Neutrophil (primary cell): Measurements from ENCODE around the gene LNX1.

Experiments used
- H3K27ac ChIP-seq: fragments of 200-600 bp; sonication (generic); 2 replicates; pipeline ENCODE4 v1.5.1; 2016; ENCODE audit warnings: mild to moderate bottlenecking, moderate library complexity
- H3K27me3 ChIP-seq: fragments of 200-600 bp; sonication (generic); 2 replicates; pipeline ENCODE4 v1.6.0; 2016; ENCODE audit warnings: mild to moderate bottlenecking
- H3K36me3 ChIP-seq: fragments of 200-600 bp; sonication (generic); 2 replicates; pipeline ENCODE4 v1.5.1; 2017
- H3K4me1 ChIP-seq, 2 experiments: fragments of 200-600 bp in 1 of 2; sonication (generic) in 1 of 2; 1 replicate in 1 of 2; 2 replicates in 1 of 2; pipeline versions ENCODE4 v1.5.1 to v1.6.1; 2013 to 2016; ENCODE audit warnings: low read depth in 1 of 2, low read length in 1 of 2, mild to moderate bottlenecking in 1 of 2, moderate library complexity in 1 of 2; ENCODE audit not compliant: control insufficient read depth in 1 of 2, insufficient read depth in 1 of 2
- H3K4me3 ChIP-seq, 2 experiments: fragments of 200-600 bp in 1 of 2; sonication (generic) in 1 of 2; 1 replicate in 1 of 2; 2 replicates in 1 of 2; pipeline ENCODE4 v1.5.1; 2013 to 2016; ENCODE audit warnings: low read depth in 1 of 2, low read length in 1 of 2, mild to moderate bottlenecking in 1 of 2, moderate library complexity in 1 of 2
- H3K9me3 ChIP-seq: fragments of 200-600 bp; sonication (generic); 2 replicates; pipeline ENCODE4 v1.5.1; 2016
- CTCF ChIP-seq: fragments of 200-600 bp; sonication (generic); IDR thresholded peaks from 2 replicates; pipeline ENCODE4 v1.5.1; 2016; ENCODE audit warnings: antibody characterized with exemption

The LNX1 gene

DNA sequence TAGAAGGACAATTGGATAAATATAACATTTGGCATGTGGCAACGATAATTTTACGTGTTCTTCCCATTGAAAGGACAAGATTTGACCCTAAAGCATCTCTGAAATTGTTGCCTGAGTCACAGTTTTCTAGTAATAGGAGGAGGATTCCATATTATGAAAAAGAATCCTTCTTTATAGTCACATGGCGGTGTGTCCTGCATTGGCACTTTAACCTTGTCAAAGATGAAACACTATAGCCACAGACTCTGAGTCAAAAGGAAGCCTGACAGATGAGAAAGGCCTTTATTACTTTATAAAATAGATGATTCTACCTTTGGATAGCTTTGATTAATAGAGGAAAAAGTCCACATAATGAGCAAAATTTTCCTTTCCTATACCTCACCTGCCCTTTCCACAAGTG, 11.5 kb downstream of the LNX1 start:
- no peak overlapping the region for H3K4me3 ChIP-seq
- no peak overlapping the region for H3K27ac ChIP-seq
- H3K36me3 ChIP-seq, result no peaks in the 10 kb centered on the region
- H3K9me3 ChIP-seq, result no peaks in the 10 kb centered on the region
- no peaks in the 10 kb centered on the region for H3K27me3 ChIP-seq
- H3K4me1 ChIP-seq, result no peaks in the 10 kb centered on the region
- TF ChIP-seq CTCF, result no peak

DNA sequence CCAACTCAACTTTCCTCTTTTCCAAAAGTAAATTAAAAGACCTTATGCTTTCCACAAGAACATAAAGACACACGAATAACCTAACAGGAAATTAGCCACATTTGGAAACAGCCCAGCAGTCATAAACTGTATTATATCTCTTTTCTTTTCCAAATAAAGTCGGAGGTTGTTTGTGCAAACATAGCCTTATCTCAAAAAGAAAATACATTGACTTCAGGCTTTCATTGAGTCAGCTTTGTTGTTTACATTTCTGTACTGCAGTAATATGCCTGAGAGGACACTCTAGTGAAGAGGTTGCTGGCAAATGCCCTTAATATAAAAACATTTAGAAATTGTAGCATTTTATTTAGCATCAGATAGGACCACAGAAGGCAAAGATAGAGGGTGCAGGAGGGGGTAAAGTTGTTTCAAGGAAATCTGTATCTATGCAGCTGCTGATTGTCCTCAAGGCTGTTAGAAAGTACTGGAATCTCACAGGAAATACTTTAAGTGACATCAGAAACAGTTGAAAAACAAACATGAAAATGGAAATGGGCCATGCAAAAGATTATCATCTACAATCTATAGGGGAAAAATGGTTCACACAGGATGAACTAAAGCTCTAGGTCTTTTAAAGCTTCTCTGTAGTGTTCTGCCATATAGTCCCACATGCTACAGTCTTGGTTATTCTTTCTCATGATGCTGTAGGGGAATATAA, 14.5 kb downstream of the LNX1 start:
- Histone ChIP-seq H3K27ac (no peak overlapping the region), H3K4me1 (no peaks in the 10 kb centered on the region), H3K4me3 (no peak overlapping the region), H3K9me3 (no peaks in the 10 kb centered on the region), H3K27me3 (no peaks in the 10 kb centered on the region), H3K36me3 (no peaks in the 10 kb centered on the region)
- no peak for TF ChIP-seq CTCF

GRCh38 chr4:53576071-53576617, 15.1 kb downstream of the LNX1 start:
- Histone ChIP-seq H3K4me1 (no peaks in the 10 kb centered on the region), H3K9me3 (no peaks in the 10 kb centered on the region), H3K4me3 (no peak overlapping the region), H3K27me3 (no peaks in the 10 kb centered on the region), H3K27ac (no peak overlapping the region), H3K36me3 (no peaks in the 10 kb centered on the region)
- TF ChIP-seq CTCF, result no peak

DNA sequence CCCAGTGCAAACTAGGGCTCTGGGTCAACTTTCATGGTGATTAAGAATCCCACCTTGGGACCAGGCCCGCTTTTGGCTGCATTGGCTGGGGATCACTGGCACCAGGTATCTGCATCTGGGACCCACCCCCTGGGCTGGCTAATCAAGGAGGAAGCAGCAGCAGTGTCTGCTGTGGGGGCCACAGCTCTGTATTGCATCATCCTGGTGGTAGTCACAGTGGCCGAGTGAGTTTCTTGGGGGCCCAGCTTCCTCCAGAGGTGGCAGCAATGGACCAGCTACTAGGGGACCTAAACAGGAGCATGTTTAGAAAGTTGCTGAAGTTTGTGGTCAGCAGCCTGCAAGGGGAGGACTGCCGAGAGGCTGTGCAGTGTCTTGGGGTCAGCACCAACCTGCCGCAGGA, 15.7 kb downstream of the LNX1 start:
- TF ChIP-seq CTCF, result no peak
- no peak overlapping the region for H3K4me3 ChIP-seq
- H3K27ac ChIP-seq, result no peak overlapping the region
- no peaks in the 10 kb centered on the region for H3K4me1 ChIP-seq
- H3K36me3 ChIP-seq, result no peaks in the 10 kb centered on the region
- no peaks in the 10 kb centered on the region for H3K27me3 ChIP-seq
- H3K9me3 ChIP-seq, result no peaks in the 10 kb centered on the region

DNA sequence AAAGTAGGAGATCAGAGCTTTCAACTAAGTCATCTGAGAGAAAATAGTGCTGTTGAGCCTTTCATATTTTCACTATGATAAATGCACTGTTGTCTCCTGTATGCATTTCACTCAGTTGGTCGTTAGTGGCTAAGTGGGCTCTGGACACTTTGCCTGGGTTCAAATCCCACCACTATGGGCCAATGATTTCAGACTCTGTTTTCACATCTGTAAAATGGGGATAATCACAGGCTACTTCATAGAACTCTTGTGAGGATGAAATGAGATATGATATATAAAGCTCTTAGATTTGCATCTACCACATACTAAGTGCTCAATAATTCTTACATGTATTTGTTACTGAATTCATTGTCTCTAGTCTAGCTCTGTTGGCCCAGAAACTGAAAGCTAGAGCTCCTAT, 16.8 kb downstream of the LNX1 start:
- H3K27ac ChIP-seq, result no peak overlapping the region
- H3K4me3 ChIP-seq, result no peak overlapping the region
- no peaks in the 10 kb centered on the region for H3K27me3 ChIP-seq
- no peaks in the 10 kb centered on the region for H3K36me3 ChIP-seq
- no peaks in the 10 kb centered on the region for H3K4me1 ChIP-seq
- no peaks in the 10 kb centered on the region for H3K9me3 ChIP-seq
- TF ChIP-seq CTCF, result no peak
